Endothelial cell (in vitro differentiated cells): ENCODE data around the gene SMPD3. TPM values are rescaled to one million over a fixed set of nuclear protein-coding genes. Genes with fewer than 3 reads are reported as not detected.
A peak's percentile ranks its signal among the peaks of the same experiment; 100 is the strongest.
"Not testable (repeated sequence)": the region's sequence is repeated elsewhere in the genome, so short reads cannot be mapped to it uniquely, and the experiment has no call there.

Experiments used
- DNase-seq: peaks from one replicate; pipeline ENCODE4 v3.0.0; 2021; ENCODE audit warnings: low spot score
- H3K27ac Mint-ChIP-seq: one replicate; pipeline ENCODE4 v1.8.0; 2021; ENCODE audit warnings: mixed read lengths, inconsistent platforms; ENCODE audit not compliant: unreplicated experiment
- H3K27me3 Mint-ChIP-seq: one replicate; pipeline ENCODE4 v1.8.0; 2021; ENCODE audit warnings: mild to moderate bottlenecking, moderate library complexity, mixed read lengths, inconsistent platforms; ENCODE audit not compliant: unreplicated experiment
- H3K36me3 Mint-ChIP-seq: one replicate; pipeline ENCODE4 v1.8.0; 2021; ENCODE audit warnings: mild to moderate bottlenecking, low read depth, mixed read lengths, inconsistent platforms; ENCODE audit not compliant: unreplicated experiment
- H3K4me1 Mint-ChIP-seq: one replicate; pipeline ENCODE4 v1.8.0; 2021; ENCODE audit warnings: mild to moderate bottlenecking, mixed read lengths, inconsistent platforms; ENCODE audit not compliant: unreplicated experiment
- H3K4me3 Mint-ChIP-seq: one replicate; pipeline ENCODE4 v1.8.0; 2021; ENCODE audit warnings: mild to moderate bottlenecking, mixed read lengths, inconsistent platforms; ENCODE audit not compliant: unreplicated experiment
- H3K9me3 Mint-ChIP-seq: one replicate; pipeline ENCODE4 v1.8.0; 2021; ENCODE audit warnings: mixed read lengths, inconsistent platforms; ENCODE audit not compliant: unreplicated experiment
- CTCF ChIP-seq: fragments of 200-600 bp; sonication (generic); IDR thresholded peaks from one replicate; pipeline ENCODE4 v1.5.0; 2021; ENCODE audit warnings: antibody characterized with exemption; ENCODE audit not compliant: unreplicated experiment
- long read RNA-seq: library from polyadenylated mRNA; unstranded; transcript quantifications from one replicate; pipeline ENCODE4 v2.0.0, GENCODE V29; 2020; ENCODE audit not compliant: unreplicated experiment
- total RNA-seq: library from RNA; stranded (reverse); fragmentation: NEBNext Ultra II Directional; extraction: Animal tissue kit (Norgen Biotek cat#: 25700); gene quantifications from one replicate; pipeline ENCODE4 v1.2.1, GENCODE V29; 2021; ENCODE audit not compliant: unreplicated experiment

SMPD3 gene
- total RNA-seq, result not detected
- long read RNA-seq, result 0 reads

- Mint-ChIP-seq H3K4me3 (peak within 1 kb of the TSS; percentile 91), H3K36me3 (peaks cover 8% of the 10 kb centered on the region), H3K9me3 (no peaks in the 10 kb centered on the region), H3K27me3 (peaks cover 13% of the 10 kb centered on the region), H3K27ac (peak within 1 kb of the TSS; percentile 77), H3K4me1 (peaks cover 12% of the 10 kb centered on the region)
- peak; percentile 99 for DNase-seq
- TF ChIP-seq CTCF, result no peak
These were observed at the start of gene SMPD3 for GRCh38 chr16:68448360-68448970. Gene SMPD3 (minus strand): TSS chr16:68448508. CDS start chr16:68372181, 76,327 bp downstream.

DNA sequence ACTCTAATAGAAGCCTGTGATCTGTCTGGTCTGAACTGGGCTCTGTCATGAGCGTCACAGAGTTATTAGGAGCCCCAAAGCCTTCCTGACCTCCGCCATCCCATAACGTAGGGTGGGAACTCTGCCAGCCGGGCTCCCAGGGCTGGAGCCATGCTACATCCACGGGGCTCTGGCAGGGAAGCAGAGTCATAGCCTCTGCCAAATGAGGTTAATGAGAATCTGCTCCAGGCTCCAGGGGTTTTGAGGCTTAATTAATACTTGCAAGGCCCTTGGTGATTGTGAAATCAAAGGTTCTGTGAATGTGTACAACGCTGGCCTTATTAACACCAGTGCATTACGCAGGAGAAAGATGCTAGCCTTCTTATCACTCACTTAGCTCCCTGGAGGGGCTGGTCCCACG is 48.4 kb upstream of the SMPD3 start:
- no peak for DNase-seq
- H3K4me1 Mint-ChIP-seq, result peaks cover 4% of the 10 kb centered on the region
- peaks cover 4% of the 10 kb centered on the region for H3K27me3 Mint-ChIP-seq
- H3K27ac Mint-ChIP-seq, result no peak overlapping the region
- H3K9me3 Mint-ChIP-seq, result no peaks in the 10 kb centered on the region
- no peak overlapping the region for H3K4me3 Mint-ChIP-seq
- H3K36me3 Mint-ChIP-seq, result no peaks in the 10 kb centered on the region
- no peak for TF ChIP-seq CTCF

- not testable (repeated sequence) for H3K4me1 Mint-ChIP-seq, H3K9me3 Mint-ChIP-seq, H3K36me3 Mint-ChIP-seq, H3K4me3 Mint-ChIP-seq, H3K27me3 Mint-ChIP-seq, DNase-seq
- H3K27ac Mint-ChIP-seq, result peak overlapping the region; percentile 41
These were observed 46.0 kb upstream of the SMPD3 start for GRCh38 chr16:68494261-68494660.

DNA sequence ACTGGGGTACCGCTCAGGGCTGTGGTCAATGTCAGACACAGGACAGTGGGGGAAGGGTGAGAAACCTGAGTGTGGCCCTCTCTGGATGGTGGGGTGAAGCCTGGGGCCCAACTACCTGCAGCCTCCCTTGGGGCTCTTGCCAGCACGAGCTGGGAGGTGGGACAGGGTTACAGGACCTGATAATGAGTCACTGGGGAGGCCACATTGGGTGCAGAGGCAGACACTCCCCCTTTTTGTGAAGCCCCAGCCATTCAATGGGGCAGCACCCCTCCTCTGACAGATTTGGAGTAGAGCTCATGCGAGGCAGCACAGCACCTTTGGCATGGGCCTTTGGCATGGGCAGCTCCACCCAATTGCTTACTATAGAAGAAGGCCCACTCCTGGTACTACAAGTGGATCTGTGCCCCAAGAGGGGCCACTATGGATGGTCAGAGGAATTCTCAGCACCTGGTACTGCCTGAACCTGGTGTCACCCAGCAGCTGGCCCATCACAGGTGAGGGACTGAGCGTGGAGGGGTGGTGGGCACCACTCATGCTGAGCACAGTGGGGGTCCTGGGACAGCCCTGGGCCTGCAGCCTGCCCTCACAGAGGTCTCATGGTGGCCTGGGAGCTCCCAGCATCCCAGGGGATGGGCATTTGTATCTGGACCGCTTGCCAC is 45.2 kb upstream of the SMPD3 start:
- peaks cover 4% of the 10 kb centered on the region for H3K27me3 Mint-ChIP-seq

More for the DNA sequence above, 45.2 kb upstream of the SMPD3 start:
- Mint-ChIP-seq H3K36me3 (no peaks in the 10 kb centered on the region), H3K4me3 (no peak overlapping the region), H3K4me1 (no peaks in the 10 kb centered on the region), H3K27ac (no peak overlapping the region), H3K9me3 (no peaks in the 10 kb centered on the region)
- DNase-seq, result no peak
- no peak for TF ChIP-seq CTCF
